22Rv1 (cell line): ENCODE measurements around the gene BCR.

ENCODE experiments used
- H3K27ac ChIP-seq: fragments of 450-650 bp; 2 replicates; pipeline ENCODE4 v1.5.1; 2017
- CTCF ChIP-seq: fragments of 450-650 bp; IDR thresholded peaks from 2 replicates; pipeline ENCODE4 v1.5.1; 2017; ENCODE audit warnings: mild to moderate bottlenecking
- ZFX ChIP-seq: fragments of 450-650 bp; IDR thresholded peaks from 2 replicates; pipeline ENCODE4 v1.6.1; 2017; ENCODE audit warnings: antibody characterized with exemption, borderline replicate concordance

BCR gene

DNA sequence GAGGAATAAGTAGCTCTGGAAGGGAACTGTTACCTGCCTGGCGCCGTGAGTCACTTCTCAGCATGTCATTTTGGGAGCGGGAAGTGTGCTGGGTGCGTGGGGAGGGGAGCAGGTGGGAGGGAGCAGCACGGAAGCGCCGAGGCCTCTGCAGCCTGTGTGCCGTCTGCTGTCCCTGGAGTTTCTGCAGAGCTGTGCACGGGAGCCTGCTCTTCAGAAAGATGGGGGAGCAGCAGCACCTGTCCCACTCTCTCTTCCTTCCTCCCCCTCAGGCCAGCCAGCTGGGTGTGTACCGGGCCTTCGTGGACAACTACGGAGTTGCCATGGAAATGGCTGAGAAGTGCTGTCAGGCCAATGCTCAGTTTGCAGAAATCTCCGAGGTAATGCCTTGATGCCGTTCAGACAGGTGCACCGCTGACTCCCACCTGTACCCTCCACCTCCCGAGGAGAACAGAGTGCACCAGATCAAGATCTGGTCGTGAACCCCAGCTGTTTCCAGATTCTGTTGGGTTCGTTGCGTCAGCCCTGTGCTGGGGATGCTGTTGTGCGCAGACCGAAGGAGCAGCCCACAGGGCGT is 87.9 kb downstream of the BCR start:
- H3K27ac ChIP-seq: no peak overlapping the region
- TF ChIP-seq CTCF: no peak
- TF ChIP-seq ZFX: no peak

DNA sequence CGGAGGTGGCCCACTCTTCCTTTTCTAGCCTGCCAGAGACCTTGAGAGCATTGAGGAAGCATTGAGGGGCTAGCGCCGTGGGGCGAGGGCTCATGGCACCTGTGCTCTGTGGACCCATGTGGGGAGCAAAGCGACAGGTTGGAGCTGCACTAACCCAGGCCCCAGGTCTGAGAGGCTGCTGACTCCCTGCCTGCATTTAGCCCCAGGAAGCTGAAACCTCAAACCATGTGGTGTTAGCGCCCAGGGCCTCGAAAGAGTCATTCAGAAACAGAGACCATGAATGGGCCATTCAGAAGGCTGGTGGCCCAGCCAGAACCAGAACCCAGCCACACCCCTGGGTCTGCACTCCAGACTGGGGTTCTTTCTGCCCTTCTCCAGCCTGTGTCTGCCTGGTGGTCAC is 88.6 kb downstream of the BCR start:
- H3K27ac ChIP-seq: no peak overlapping the region
- no peak for TF ChIP-seq ZFX
- no peak for TF ChIP-seq CTCF

GRCh38 chr22:23269441-23270211 is 89.3 kb downstream of the BCR start:
- no peak for TF ChIP-seq CTCF
- no peak for TF ChIP-seq ZFX
- H3K27ac ChIP-seq: no peak overlapping the region

DNA sequence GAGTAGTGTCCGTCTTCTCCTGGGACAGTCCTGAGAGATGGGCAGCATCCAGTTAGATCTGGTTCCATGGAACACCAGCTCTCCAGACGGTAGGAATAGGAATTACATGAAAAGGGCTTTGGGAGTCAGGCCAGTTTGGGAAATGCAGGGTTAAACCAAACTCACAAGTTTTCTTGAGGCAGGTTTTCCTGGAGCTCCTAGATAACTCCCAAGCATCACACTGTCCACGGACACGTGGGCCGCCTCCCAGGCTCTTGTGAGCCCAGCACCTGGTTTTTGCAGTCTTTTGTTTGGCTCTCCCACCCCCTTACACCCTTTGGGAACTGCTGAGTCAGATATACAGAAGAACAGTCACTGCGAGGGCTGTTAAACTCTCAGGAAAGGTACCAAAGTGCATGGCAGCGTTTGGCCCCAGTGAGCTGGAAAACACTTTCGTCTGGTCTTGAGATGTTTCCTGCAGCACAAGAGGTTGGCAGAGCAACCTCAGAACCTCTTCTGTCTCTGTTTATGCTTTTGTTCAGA is 90.0 kb downstream of the BCR start:
- no peak overlapping the region for H3K27ac ChIP-seq
- TF ChIP-seq CTCF: no peak
- TF ChIP-seq ZFX: no peak

GRCh38 chr22:23270798-23271596 is 90.7 kb downstream of the BCR start:
- H3K27ac ChIP-seq: no peak overlapping the region

GRCh38 chr22:23271597-23271908 is 91.2 kb downstream of the BCR start:
- no peak for TF ChIP-seq ZFX
- no peak overlapping the region for H3K27ac ChIP-seq

More at GRCh38 chr22:23270798-23271596, 90.7 kb downstream of the BCR start:
- TF ChIP-seq CTCF (no peak), ZFX (no peak)

DNA sequence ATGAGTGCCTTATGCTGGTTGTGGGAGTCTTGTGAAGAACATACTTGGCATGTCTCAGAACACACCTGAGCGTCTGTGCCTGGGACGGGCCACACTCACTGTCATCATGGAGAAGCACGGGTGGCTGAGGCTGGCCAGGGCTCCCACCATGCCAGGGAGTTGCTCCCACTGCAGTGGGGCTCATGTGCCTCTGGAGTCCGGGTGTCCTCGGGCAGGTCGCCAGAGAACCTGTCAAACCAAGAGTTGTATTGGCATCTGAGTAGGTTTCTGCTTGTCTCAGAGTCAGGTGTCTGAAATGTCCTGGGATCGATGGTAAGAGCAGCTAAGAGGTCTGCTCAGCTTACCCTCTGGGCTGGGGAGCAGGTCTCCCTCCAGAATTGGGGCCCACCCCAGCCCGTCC is 92.1 kb downstream of the BCR start:
- H3K27ac ChIP-seq: no peak overlapping the region

More for the DNA sequence above, 92.1 kb downstream of the BCR start:
- no peak for TF ChIP-seq CTCF
- no peak for TF ChIP-seq ZFX
